IPS DF 4.7 (cell line): ENCODE data around the gene GCSH.
"Not testable (repeated sequence)": the region's sequence is repeated elsewhere in the genome, so short reads cannot be mapped to it uniquely, and the experiment has no call there.

ENCODE experiments used
- DNase-seq: peaks from one replicate; pipeline ENCODE4 v3.0.0-alpha.2; 2013; ENCODE audit warnings: low spot score; ENCODE audit errors: extremely low read depth

GCSH gene

GRCh38 chr16:81095953-81096714 lies at the start of gene GCSH:
Gene GCSH, minus strand, starts transcription at chr16:81096395. Its CDS starts 117 bp downstream, at chr16:81096278.
- DNase-seq = peak; percentile 87

GRCh38 chr16:81143921-81144471 lies 47.8 kb upstream of the GCSH start:
- DNase-seq = no peak

GRCh38 chr16:81142864-81143263 lies 46.7 kb upstream of the GCSH start:
- DNase-seq = no peak

GRCh38 chr16:81140930-81141780 lies 45.0 kb upstream of the GCSH start:
- peak; percentile 51 for DNase-seq

GRCh38 chr16:81138831-81139557 lies 42.8 kb upstream of the GCSH start:
- DNase-seq = no peak

GRCh38 chr16:81137754-81138153 lies 41.6 kb upstream of the GCSH start:
- DNase-seq = no peak

- DNase-seq = no peak
Measured at GRCh38 chr16:81136390-81137335, 40.5 kb upstream of the GCSH start.

- no peak for DNase-seq
Measured at GRCh38 chr16:81130126-81130525, 33.9 kb upstream of the GCSH start.

- no peak for DNase-seq
Measured at GRCh38 chr16:81128726-81129524, 32.7 kb upstream of the GCSH start.

- no peak for DNase-seq
Measured at GRCh38 chr16:81127051-81127450, 30.9 kb upstream of the GCSH start.

- DNase-seq = no peak
Measured at GRCh38 chr16:81123092-81123852, 27.1 kb upstream of the GCSH start.

- DNase-seq = no peak
Measured at GRCh38 chr16:81121474-81121990, 25.3 kb upstream of the GCSH start.

- DNase-seq = no peak
Measured at GRCh38 chr16:81117436-81117835, 21.2 kb upstream of the GCSH start.

GRCh38 chr16:81116285-81116684 lies 20.1 kb upstream of the GCSH start:
- DNase-seq = no peak

GRCh38 chr16:81112453-81112852 lies 16.3 kb upstream of the GCSH start:
- DNase-seq = no peak

GRCh38 chr16:81109274-81109673 lies 13.1 kb upstream of the GCSH start:
- DNase-seq = not testable (repeated sequence)

- no peak for DNase-seq
Measured at GRCh38 chr16:81107511-81107910, 11.3 kb upstream of the GCSH start.

- no peak for DNase-seq
Measured at GRCh38 chr16:81106826-81107503, 10.8 kb upstream of the GCSH start.
